Breast epithelium (tissue), 3 donors: Measurements from ENCODE around the gene RTN4RL1.

ENCODE experiments used
- POLR2A ChIP-seq: fragments of 450-650 bp; IDR thresholded peaks from one replicate; pipeline ENCODE4 v1.6.1; 2016; ENCODE audit warnings: antibody characterized with exemption, mild to moderate bottlenecking, moderate library complexity
- POLR2AphosphoS5 ChIP-seq, 3 donors: sonication (generic); formaldehyde crosslinking; IDR thresholded peaks; one replicate each; pipeline ENCODE4 v1.6.1; 2017; ENCODE audit warnings: antibody characterized with exemption in 3 of 3
- TF ChIP-seq, protein P1 (sequence below), 3 donors: fragments of 450-650 bp; IDR thresholded peaks; one replicate each; pipeline ENCODE4 v1.5.1; 2016 to 2017; ENCODE audit warnings: antibody characterized with exemption in 3 of 3, mild to moderate bottlenecking in 3 of 3, moderate library complexity in 3 of 3

DNA sequence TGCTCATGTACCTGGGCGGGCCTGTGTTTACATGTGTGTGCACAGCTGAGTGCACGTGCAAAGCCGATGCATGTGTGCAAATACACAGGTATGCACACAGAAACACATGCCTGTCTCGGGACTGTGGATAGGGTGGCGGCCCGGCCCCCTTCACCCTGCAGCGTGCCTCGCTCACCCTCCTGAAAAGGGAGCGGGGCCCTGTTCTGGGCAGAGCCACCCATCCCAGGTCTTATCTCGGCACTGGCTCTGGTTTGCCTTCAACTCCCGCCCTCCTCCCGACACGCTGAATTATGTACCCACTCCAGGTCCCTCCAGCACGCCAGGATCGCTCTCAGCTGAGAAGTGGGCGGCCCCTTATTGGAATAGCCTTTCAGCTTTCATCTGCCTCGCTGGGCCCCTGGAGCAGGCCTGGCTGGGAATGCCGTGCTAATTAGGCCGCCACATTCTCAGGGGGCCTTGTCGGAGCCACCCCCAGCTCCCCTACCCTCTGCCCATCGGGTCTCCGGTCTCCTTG is 77.8 kb downstream of the RTN4RL1 start:
- TF ChIP-seq, protein P1, sequence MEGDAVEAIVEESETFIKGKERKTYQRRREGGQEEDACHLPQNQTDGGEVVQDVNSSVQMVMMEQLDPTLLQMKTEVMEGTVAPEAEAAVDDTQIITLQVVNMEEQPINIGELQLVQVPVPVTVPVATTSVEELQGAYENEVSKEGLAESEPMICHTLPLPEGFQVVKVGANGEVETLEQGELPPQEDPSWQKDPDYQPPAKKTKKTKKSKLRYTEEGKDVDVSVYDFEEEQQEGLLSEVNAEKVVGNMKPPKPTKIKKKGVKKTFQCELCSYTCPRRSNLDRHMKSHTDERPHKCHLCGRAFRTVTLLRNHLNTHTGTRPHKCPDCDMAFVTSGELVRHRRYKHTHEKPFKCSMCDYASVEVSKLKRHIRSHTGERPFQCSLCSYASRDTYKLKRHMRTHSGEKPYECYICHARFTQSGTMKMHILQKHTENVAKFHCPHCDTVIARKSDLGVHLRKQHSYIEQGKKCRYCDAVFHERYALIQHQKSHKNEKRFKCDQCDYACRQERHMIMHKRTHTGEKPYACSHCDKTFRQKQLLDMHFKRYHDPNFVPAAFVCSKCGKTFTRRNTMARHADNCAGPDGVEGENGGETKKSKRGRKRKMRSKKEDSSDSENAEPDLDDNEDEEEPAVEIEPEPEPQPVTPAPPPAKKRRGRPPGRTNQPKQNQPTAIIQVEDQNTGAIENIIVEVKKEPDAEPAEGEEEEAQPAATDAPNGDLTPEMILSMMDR (IDR thresholded peaks at IDR 0.05), result no peak
- TF ChIP-seq POLR2A, result no peak
- no peak for TF ChIP-seq POLR2AphosphoS5 (IDR thresholded peaks at IDR 0.05)
